GM19351 (cell line): ENCODE results near the gene ARFRP1.
"Not testable (repeated sequence)": the region's sequence is repeated elsewhere in the genome, so short reads cannot be mapped to it uniquely, and the experiment has no call there.

Experiments used
- ATAC-seq: cut with Tn5 transposase; IDR thresholded peaks from one replicate; pipeline ENCODE4 v1.9.1; 2021; ENCODE audit warnings: mild to moderate bottlenecking, moderate library complexity; ENCODE audit not compliant: unreplicated experiment

ARFRP1 gene

DNA sequence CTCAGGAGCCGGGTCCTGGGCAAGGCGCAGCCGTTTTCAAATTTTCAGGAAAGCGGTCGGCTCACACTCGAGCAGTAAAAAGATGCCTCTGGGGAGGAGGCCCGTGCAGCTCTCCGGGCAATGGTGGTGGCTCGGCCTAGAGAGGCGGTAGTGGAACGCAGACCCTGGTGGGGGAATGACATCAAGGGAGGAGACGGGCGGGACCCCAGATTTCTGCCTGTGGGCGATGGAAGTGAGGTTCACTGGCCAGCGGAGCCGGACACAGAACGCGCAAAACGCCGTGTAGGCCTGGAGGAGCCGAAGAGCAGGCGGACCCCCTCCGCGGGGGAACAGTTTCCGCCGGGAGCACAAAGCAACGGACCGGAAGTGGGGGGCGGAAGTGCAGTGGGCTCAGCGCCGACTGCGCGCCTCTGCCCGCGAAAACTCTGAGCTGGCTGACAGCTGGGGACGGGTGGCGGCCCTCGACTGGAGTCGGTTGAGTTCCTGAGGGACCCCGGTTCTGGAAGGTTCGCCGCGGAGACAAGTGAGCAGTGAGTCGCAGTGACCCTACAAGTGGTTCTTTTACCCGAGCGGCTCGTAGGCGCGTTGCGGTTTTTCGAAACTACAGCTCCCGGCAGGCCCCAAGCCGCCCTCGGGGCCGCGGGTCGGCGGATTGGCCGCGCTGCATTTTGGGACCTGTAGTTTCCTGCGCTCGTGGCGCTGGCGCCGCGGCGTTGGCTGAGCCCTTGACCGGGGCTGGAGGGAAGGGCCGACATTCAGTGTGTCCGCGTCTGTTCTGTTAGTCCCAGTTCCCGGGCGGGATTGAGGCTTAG is 49.6 kb downstream of the ARFRP1 start, which contains the start of gene RTEL1:
RTEL1 (plus strand) TSS at position 376 of the 812 bp plus-strand sequence. CDS start 1,091 bp downstream, outside the sequence.
- peak; percentile 84 for ATAC-seq

DNA sequence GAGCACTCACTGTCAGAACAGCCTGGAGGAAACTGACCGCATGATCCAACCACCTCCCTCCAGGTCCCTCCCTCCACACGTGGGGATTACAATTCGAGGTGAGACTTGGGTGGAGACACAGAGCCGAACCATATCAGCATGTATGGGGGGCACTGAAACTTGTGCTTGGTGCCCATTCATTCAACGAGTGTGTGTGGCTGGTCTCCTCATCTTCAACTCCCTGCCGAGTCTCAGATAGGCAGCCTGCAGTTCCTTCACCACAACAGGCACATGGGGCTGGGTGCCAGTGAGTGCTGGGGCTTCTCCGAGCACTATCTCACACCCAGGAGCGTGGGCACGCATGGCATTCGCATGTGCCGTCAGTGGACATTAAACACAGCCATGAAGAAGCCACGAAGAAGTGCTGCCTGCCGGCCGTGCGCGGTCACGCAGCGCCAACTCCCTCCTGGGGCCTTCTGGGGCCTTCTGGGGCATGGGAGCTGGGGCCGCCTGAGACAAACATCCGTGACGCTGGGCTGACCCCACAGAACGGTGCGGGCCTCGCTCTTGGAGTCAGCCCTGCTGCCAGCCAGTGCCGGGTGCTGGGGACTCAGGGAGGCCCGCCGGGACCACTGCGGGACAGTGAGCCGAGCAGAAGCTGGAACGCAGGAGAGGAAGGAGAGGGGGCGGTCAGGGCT is 50.4 kb downstream of the ARFRP1 start:
- ATAC-seq = no peak

DNA sequence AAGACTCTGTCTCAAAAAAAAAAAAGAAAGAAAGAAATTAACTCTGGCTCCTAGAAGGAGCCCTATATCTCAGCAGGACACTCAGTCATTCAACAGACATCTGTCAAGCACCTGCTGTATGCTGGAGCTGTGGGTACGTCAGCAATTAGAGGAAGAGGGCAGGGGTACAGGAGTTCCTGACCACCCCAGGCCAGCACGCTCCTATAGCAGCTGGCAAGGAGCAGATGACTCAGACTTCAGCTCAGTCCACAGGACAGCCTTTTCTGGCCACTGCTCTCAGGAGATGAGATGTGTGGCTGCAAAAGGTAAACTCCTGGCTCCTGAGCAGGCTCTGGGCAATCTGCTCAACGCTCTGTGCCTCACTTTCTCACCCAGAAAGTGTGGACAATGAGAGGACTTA is 51.3 kb downstream of the ARFRP1 start:
- ATAC-seq = no peak

DNA sequence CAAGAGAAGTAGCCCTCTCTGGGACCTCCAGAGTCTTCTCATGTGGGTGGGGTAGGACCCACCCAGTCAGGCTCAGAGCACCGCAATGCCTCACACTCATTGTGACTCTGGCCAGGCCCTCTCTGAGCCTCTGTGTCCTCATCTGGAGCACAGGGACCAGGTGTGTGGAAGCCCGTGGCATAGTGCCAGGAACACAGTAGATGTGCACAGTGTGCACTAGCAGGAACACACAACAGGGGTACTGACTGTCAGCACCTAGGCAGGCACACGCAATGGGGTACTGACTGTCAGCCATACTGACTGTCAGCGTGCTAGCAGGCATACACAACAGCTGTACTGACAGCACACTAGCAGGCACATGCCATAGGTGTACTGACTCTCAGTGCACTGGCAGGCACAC is 52.5 kb downstream of the ARFRP1 start:
- no peak for ATAC-seq

DNA sequence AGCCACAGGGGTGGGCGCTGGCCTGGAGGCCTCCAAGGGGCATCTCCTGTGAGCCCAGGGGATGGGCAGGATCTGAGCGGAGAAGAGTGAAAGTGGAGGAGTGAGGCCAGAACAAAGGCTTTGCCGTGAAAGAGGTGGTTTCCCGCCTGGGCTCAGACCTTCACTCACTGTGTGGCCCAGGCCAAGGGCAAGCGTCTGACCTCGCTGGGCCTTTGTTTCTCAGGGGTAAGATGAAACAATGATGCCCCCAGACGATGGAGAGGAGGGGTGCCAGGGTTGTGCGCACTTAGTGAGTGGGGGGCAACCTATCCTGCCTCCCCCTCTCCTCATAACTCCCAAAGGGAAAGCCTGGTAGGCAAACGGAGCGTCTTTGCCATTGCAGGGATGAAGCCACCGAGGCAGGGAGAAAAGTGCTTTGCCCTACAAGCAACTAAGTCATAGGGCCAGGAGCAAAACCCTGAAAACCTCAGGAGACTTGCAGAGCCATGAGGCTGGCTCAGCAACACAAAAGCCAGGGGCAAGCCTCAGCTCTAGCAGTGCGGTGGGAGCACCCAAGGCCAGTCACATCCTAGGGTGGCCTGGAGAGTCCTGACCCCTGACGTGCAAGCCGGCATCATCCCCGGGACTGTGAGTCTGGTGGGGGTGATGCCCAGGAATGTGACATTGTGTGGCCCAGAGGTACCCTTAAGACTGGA is 53.7 kb downstream of the ARFRP1 start:
- ATAC-seq = no peak

DNA sequence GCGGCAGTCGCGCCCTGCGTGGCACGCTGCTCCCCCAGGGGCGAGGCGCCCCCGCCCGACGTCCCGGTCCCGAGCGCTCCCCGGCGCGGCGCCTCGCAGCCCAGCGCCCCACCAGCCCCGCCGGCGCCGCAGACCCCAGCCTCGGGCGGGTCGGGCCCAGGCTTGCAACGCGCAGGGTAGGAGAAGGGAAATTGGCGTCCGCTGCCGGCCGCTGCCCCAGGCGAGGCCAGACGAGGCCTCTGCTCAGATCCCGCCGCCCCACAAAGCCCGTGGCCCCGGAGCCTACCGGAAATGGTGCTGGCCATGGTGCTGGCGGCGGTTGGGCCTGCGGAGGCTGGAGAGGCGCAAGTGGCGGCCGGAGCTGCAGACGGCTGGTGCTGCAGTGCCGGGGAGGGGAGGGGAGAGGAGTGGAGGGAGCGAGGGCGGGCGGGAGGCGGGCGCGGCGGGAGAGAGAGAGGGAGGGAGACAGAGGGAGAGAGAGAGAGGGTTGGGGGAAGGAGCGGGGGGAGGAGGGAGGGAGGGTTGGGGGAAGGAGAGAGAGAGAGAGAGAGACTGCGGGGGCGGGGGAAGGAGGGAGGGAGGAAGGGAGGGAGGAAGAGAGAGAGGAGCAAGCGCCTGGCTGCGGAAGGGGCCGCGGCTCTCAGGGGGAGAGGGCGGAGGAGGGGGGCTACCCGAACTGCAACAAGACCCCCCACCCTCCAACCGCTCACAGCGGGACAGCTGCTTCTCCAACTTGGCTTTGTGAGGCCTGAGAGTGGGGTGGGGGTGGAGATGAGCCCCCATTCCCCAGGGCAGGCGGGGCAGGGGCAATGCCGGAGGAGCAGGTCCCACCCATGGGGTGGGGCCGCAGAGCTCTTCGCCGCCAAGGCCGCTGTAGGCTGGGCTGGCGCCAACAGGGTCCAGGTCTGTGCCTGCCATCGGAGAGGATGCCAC is 54.5 kb downstream of the ARFRP1 start, which contains the start of gene STMN3:
STMN3 (minus strand) TSS at position 384 of the 933 bp plus-strand sequence; CDS start at position 305, 79 bp downstream.
- no peak for ATAC-seq

DNA sequence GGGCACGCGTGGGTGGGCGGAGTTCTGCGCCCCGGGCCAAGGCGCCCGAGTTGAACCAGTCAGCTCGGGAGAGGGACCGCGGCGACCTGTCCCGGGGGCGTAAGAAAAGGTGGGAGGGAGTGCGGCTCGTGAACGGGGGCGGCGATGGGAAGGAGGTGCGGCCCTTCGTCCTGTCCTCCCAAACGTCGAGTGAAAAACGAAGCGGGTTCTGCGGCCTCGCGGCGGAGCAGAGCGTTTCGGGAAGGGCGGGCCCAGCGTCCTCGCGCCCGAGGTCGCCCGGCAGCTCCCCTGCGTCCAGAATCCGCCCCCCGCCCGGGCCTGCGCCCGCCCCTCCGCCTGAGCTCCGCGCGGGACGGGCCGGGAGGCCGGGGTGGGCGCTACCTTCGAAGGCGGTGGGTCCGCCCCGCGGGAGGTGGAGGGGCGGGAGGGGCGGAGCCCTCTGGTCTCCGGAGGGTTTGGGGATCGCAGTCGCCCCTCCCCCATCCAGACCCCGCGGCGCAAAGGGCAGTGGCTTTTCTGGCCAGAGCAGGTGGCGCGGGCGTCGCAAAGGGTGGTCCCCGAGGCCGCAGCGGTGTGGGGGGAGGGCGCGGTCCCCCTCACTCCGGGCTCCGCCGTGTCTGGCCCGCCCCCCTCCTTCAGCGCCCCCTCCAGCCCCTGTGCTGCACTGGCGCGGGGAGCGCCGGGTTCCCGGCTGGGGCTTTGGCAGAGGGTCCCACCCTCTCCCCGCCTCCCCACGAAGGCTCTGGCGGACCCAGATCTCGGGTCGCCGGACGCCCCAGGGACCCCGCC is 55.4 kb downstream of the ARFRP1 start:
- ATAC-seq = no peak

DNA sequence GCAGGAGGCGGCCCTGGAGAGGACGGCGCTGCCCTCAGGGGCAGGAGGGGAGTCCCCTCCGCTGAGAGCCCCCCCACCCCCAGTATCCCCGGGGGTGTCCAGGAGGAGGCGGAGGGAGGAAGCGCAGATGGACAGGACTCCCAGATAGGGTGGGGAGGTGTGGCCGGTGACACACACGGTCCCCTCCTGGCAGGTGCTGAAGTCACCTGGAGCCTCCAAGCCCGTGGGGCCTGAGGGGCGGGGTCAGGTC is 55.9 kb downstream of the ARFRP1 start:
- no peak for ATAC-seq

DNA sequence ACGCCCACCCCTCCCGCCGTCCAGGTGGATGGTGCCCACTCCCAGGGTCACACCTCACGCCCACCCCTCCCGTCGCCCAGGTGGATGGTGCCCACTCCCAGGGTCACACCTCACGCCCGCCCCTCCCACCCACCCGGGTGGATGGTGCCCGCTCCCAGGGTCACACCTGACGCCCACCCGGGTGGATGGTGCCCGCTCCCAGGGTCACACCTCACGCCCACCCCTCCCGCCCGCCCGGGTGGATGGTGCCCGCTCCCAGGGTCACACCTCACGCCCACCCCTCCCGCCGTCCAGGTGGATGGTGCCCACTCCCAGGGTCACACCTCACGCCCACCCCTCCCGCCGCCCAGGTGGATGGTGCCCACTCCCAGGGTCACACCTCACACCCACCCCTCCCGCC is 57.3 kb downstream of the ARFRP1 start:
- not testable (repeated sequence) for ATAC-seq

DNA sequence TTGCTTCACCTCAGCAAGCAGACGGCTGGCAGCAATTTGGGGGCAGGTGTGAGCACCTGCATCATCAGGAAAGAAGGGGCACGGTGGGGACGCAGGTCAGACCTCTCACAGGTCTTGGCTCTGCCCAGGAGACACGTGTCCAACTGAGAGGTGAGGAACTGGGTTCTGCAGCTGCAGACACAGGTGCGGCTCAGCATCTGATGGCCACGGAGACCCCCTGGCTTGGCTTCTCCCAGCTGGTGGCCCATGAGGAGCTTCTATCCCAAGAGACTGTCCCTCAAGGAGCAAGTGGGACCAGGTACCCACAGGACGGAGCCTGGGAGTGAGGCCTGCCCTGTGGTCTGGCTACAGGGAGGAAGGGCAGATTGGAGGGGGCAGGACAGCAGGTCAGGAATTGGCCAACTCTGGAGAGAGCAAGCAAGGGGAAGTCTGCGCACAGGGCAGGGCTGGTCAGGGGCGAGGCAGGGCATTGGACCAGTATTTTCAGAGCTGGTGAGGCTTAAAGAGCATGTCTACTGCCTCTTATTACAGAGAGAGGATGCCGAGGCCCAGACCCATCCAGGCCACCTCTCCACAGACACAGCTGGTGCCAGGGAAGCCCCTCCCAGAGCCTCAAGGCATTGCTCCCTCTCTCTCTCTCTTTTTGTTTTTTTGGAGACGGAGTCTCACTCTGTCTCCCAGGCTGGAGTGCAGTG is 58.7 kb downstream of the ARFRP1 start:
- no peak for ATAC-seq
